HG02678 (cell line): Measurements from ENCODE around the gene DDAH1.
A peak's percentile ranks its signal among the peaks of the same experiment; 100 is the strongest.

Experiments used
- ATAC-seq: cut with Tn5 transposase; IDR thresholded peaks from one replicate; pipeline ENCODE4 v1.9.1; 2021; ENCODE audit warnings: mild to moderate bottlenecking, moderate library complexity; ENCODE audit not compliant: unreplicated experiment

Gene DDAH1

GRCh38 chr1:85333186-85333585, 131.8 kb downstream of the DDAH1 start:
- no peak for ATAC-seq

- no peak for ATAC-seq
Measured at GRCh38 chr1:85332575-85332974, 132.4 kb downstream of the DDAH1 start.

GRCh38 chr1:85330711-85331290, 134.2 kb downstream of the DDAH1 start:
- peak; percentile 64 for ATAC-seq

GRCh38 chr1:85330214-85330631, 134.7 kb downstream of the DDAH1 start:
- no peak for ATAC-seq

- ATAC-seq, result no peak
Measured at GRCh38 chr1:85328713-85329397, 136.1 kb downstream of the DDAH1 start.

GRCh38 chr1:85327759-85328158, 137.2 kb downstream of the DDAH1 start:
- no peak for ATAC-seq

- ATAC-seq, result no peak
Measured at GRCh38 chr1:85326851-85327250, 138.1 kb downstream of the DDAH1 start.

GRCh38 chr1:85326336-85326735, 138.6 kb downstream of the DDAH1 start:
- no peak for ATAC-seq

GRCh38 chr1:85325920-85326319, 139.0 kb downstream of the DDAH1 start:
- no peak for ATAC-seq

- ATAC-seq, result no peak
Measured at GRCh38 chr1:85323770-85324169, 141.2 kb downstream of the DDAH1 start.

- ATAC-seq, result no peak
Measured at GRCh38 chr1:85322655-85323054, 142.3 kb downstream of the DDAH1 start.

- ATAC-seq, result no peak
Measured at GRCh38 chr1:85321237-85321964, 143.6 kb downstream of the DDAH1 start.

- no peak for ATAC-seq
Measured at GRCh38 chr1:85320371-85321131, 144.4 kb downstream of the DDAH1 start.

- ATAC-seq, result no peak
Measured at GRCh38 chr1:85319931-85320330, 145.0 kb downstream of the DDAH1 start.

- no peak for ATAC-seq
Measured at GRCh38 chr1:85319491-85319890, 145.5 kb downstream of the DDAH1 start.

GRCh38 chr1:85318217-85318616, 146.7 kb downstream of the DDAH1 start:
- ATAC-seq, result no peak

- no peak for ATAC-seq
Measured at GRCh38 chr1:85317560-85317959, 147.4 kb downstream of the DDAH1 start.

GRCh38 chr1:85316321-85316720, 148.6 kb downstream of the DDAH1 start:
- no peak for ATAC-seq

- ATAC-seq, result no peak
Measured at GRCh38 chr1:85315789-85316188, 149.2 kb downstream of the DDAH1 start.

- ATAC-seq, result no peak
Measured at GRCh38 chr1:85314726-85315125, 150.2 kb downstream of the DDAH1 start.
